ENCODE results near the gene ZNF382. TPM values are rescaled to one million over a fixed set of nuclear protein-coding genes. Genes with fewer than 3 reads are reported as not detected.

The ZNF382 gene
- total RNA-seq, 2 donors from 2014 or later, result 11.1 to 13.5 TPM

GRCh38 chr19:36652958-36653357 lies 47.8 kb downstream of the ZNF382 start:
- H3K27me3 Mint-ChIP-seq (ENCODE audit: insufficient read depth), result no peaks in the 10 kb centered on the region

GRCh38 chr19:36665832-36666231 lies 60.7 kb downstream of the ZNF382 start:
- Mint-ChIP-seq H3K4me3 (peak overlapping the region; percentile 98), H3K27ac (no peak overlapping the region), H3K9me3 (peaks cover 8% of the 10 kb centered on the region), H3K27me3 (ENCODE audit: insufficient read depth) (no peaks in the 10 kb centered on the region), H3K4me1 (peaks cover 15% of the 10 kb centered on the region), H3K36me3 (ENCODE audit: low read depth) (peaks cover 35% of the 10 kb centered on the region)
- Histone ChIP-seq H3K36me3 (ENCODE audit: control insufficient read depth, insufficient read depth, low read length) (peaks cover 24% of the 10 kb centered on the region), H3K9me3 (ENCODE audit: control insufficient read depth, low read length) (peaks cover 23% of the 10 kb centered on the region), H3K9ac (ENCODE audit: extremely low read depth, low read length, poor library complexity, severe bottlenecking) (peak overlapping the region; percentile 94), H3K4me1 (ENCODE audit: control insufficient read depth, insufficient read depth, low read length) (no peaks in the 10 kb centered on the region), H3K4me3 (ENCODE audit: low read length) (peak overlapping the region; percentile 100), H3K27ac (ENCODE audit: low read depth, low read length) (no peak overlapping the region), H3K27me3 (ENCODE audit: control insufficient read depth, insufficient read depth, low read length, poor library complexity, severe bottlenecking) (no peaks in the 10 kb centered on the region)
- no peak for TF ChIP-seq CTCF (conservative IDR thresholded peaks at IDR 0.05)
- WGBS, 2 experiments (ENCODE audit: insufficient coverage in 1 of 2, insufficient read length in 1 of 2), result 86 to 98% methylated on average over 10 to 14 of the region's 14 CpGs
- DNase-seq, result no peak

More at GRCh38 chr19:36652958-36653357, 47.8 kb downstream of the ZNF382 start:
- Histone ChIP-seq H3K9me3 (ENCODE audit: control insufficient read depth, low read length) (peaks cover 94% of the 10 kb centered on the region), H3K9ac (ENCODE audit: extremely low read depth, low read length, poor library complexity, severe bottlenecking) (no peak overlapping the region), H3K4me3 (ENCODE audit: low read length) (no peak overlapping the region), H3K27me3 (ENCODE audit: control insufficient read depth, insufficient read depth, low read length, poor library complexity, severe bottlenecking) (no peaks in the 10 kb centered on the region), H3K27ac (ENCODE audit: low read depth, low read length) (no peak overlapping the region), H3K36me3 (ENCODE audit: control insufficient read depth, insufficient read depth, low read length) (peaks cover 68% of the 10 kb centered on the region), H3K4me1 (ENCODE audit: control insufficient read depth, insufficient read depth, low read length) (no peaks in the 10 kb centered on the region)
- H3K4me3 Mint-ChIP-seq, result no peak overlapping the region
- no peak for TF ChIP-seq CTCF (conservative IDR thresholded peaks at IDR 0.05)
- H3K27ac Mint-ChIP-seq, result no peak overlapping the region
- DNase-seq, result no peak
- H3K36me3 Mint-ChIP-seq (ENCODE audit: low read depth), result peaks cover 89% of the 10 kb centered on the region
- WGBS, 2 experiments (ENCODE audit: insufficient coverage in 1 of 2, insufficient read length in 1 of 2), result 94 to 100% methylated on average over 1 of the region's 1 CpG
- peaks cover 58% of the 10 kb centered on the region for H3K9me3 Mint-ChIP-seq
- no peaks in the 10 kb centered on the region for H3K4me1 Mint-ChIP-seq

GRCh38 chr19:36668646-36669045 lies 63.5 kb downstream of the ZNF382 start:
- Mint-ChIP-seq H3K4me3 (peak overlapping the region; percentile 98), H3K4me1 (peaks cover 15% of the 10 kb centered on the region), H3K36me3 (ENCODE audit: low read depth) (peaks cover 35% of the 10 kb centered on the region), H3K27ac (no peak overlapping the region), H3K9me3 (peaks cover 7% of the 10 kb centered on the region), H3K27me3 (ENCODE audit: insufficient read depth) (no peaks in the 10 kb centered on the region)
- Histone ChIP-seq H3K4me3 (ENCODE audit: low read length) (peak overlapping the region; percentile 100), H3K36me3 (ENCODE audit: control insufficient read depth, insufficient read depth, low read length) (peaks cover 23% of the 10 kb centered on the region), H3K9me3 (ENCODE audit: control insufficient read depth, low read length) (peaks cover 23% of the 10 kb centered on the region), H3K27me3 (ENCODE audit: control insufficient read depth, insufficient read depth, low read length, poor library complexity, severe bottlenecking) (no peaks in the 10 kb centered on the region), H3K9ac (ENCODE audit: extremely low read depth, low read length, poor library complexity, severe bottlenecking) (no peak overlapping the region), H3K27ac (ENCODE audit: low read depth, low read length) (no peak overlapping the region), H3K4me1 (ENCODE audit: control insufficient read depth, insufficient read depth, low read length) (no peaks in the 10 kb centered on the region)
- 97 to 100% methylated on average over 1 to 2 of the region's 2 CpGs for WGBS, 2 experiments (ENCODE audit: insufficient coverage in 1 of 2, insufficient read length in 1 of 2)
- DNase-seq, result no peak
- no peak for TF ChIP-seq CTCF (conservative IDR thresholded peaks at IDR 0.05)
